H9 (cell line): ENCODE measurements around the gene ZSWIM6. TPM values are rescaled to one million over a fixed set of nuclear protein-coding genes. Genes with fewer than 3 reads are reported as not detected.

Source experiments
- DNase-seq: peaks from one replicate; pipeline ENCODE4 v3.0.0-alpha.2; 2017
- H2AFZ ChIP-seq: one replicate; pipeline ENCODE4 v1.6.1; 2013; ENCODE audit warnings: mild to moderate bottlenecking, low read length, control low read depth, moderate library complexity
- H2AK5ac ChIP-seq: 2 replicates; pipeline ENCODE4 v1.6.1; 2013; ENCODE audit warnings: low read length, control low read depth, mixed read lengths; ENCODE audit not compliant: insufficient read length
- H2BK120ac ChIP-seq: one replicate; pipeline ENCODE4 v1.6.1; 2013; ENCODE audit warnings: low read depth, mild to moderate bottlenecking, low read length, control low read depth, inconsistent platforms; ENCODE audit not compliant: poor library complexity, severe bottlenecking
- H2BK12ac ChIP-seq: 2 replicates; pipeline ENCODE4 v1.6.1; 2013; ENCODE audit warnings: low read length, control low read depth, mixed read lengths, low read depth; ENCODE audit not compliant: insufficient read length
- H2BK15ac ChIP-seq: 2 replicates; pipeline ENCODE4 v1.6.1; 2013; ENCODE audit warnings: low read depth, low read length, control low read depth
- H2BK20ac ChIP-seq: one replicate; pipeline ENCODE4 v1.6.1; 2013; ENCODE audit warnings: low read depth, mild to moderate bottlenecking, low read length, control low read depth, inconsistent platforms; ENCODE audit not compliant: poor library complexity, severe bottlenecking
- H2BK5ac ChIP-seq: 2 replicates; pipeline ENCODE4 v1.6.1; 2013; ENCODE audit warnings: low read length, control low read depth, mixed read lengths; ENCODE audit not compliant: insufficient read length
- H3K14ac ChIP-seq: 2 replicates; pipeline ENCODE4 v1.6.1; 2013; ENCODE audit warnings: low read length, control low read depth; ENCODE audit not compliant: insufficient read depth
- H3K18ac ChIP-seq: 2 replicates; pipeline ENCODE4 v1.6.1; 2013; ENCODE audit warnings: low read depth, mild to moderate bottlenecking, mixed read lengths, low read length, control low read depth; ENCODE audit not compliant: insufficient read length
- H3K23ac ChIP-seq: 2 replicates; pipeline ENCODE4 v1.6.1; 2013; ENCODE audit warnings: low read length, control low read depth, mixed read lengths, low read depth; ENCODE audit not compliant: insufficient read length
- H3K23me2 ChIP-seq: 2 replicates; pipeline ENCODE4 v1.6.1; 2013; ENCODE audit warnings: low read depth, mild to moderate bottlenecking, mixed read lengths, low read length, control low read depth; ENCODE audit not compliant: insufficient read length, poor library complexity, severe bottlenecking
- H3K27ac ChIP-seq: 2 replicates; pipeline ENCODE4 v1.5.1; 2013; ENCODE audit warnings: low read length, control low read depth, mixed read lengths, low read depth; ENCODE audit not compliant: insufficient read length
- H3K27me3 ChIP-seq: 2 replicates; pipeline ENCODE4 v1.6.1; 2013; ENCODE audit warnings: low read length, control low read depth, inconsistent platforms; ENCODE audit not compliant: insufficient read depth
- H3K4ac ChIP-seq: 2 replicates; pipeline ENCODE4 v1.6.1; 2013; ENCODE audit warnings: low read depth, mild to moderate bottlenecking, control low read depth, inconsistent platforms, low read length, moderate library complexity
- H3K4me1 ChIP-seq: 2 replicates; pipeline ENCODE4 v1.6.1; 2013; ENCODE audit warnings: low read length, control low read depth, inconsistent platforms; ENCODE audit not compliant: insufficient read depth
- H3K4me2 ChIP-seq: 2 replicates; pipeline ENCODE4 v1.6.1; 2013; ENCODE audit warnings: low read length, control low read depth, mixed read lengths; ENCODE audit not compliant: insufficient read length, insufficient read depth
- H3K56ac ChIP-seq: 2 replicates; pipeline ENCODE4 v1.6.1; 2013; ENCODE audit warnings: low read depth, mild to moderate bottlenecking, mixed read lengths, low read length, control low read depth; ENCODE audit not compliant: insufficient read length
- H3K79me1 ChIP-seq: 2 replicates; pipeline ENCODE4 v1.6.1; 2013; ENCODE audit warnings: low read depth, mild to moderate bottlenecking, moderate library complexity, low read length, control low read depth, inconsistent platforms; ENCODE audit not compliant: insufficient read depth, poor library complexity, severe bottlenecking
- H3K79me2 ChIP-seq: 2 replicates; pipeline ENCODE4 v1.6.1; 2013; ENCODE audit warnings: low read length, control low read depth, inconsistent platforms; ENCODE audit not compliant: insufficient read depth
- H3K9ac ChIP-seq: 2 replicates; pipeline ENCODE4 v1.6.1; 2013; ENCODE audit warnings: low read length, control low read depth, mixed read lengths; ENCODE audit not compliant: insufficient read length; ENCODE audit errors: extremely low read depth
- H3K9me3 ChIP-seq: one replicate; pipeline ENCODE4 v1.6.1; 2013; ENCODE audit warnings: low read depth, low read length, inconsistent platforms; ENCODE audit not compliant: control insufficient read depth
- H3T11ph ChIP-seq: one replicate; pipeline ENCODE4 v1.6.1; 2013; ENCODE audit warnings: mild to moderate bottlenecking, low read length, control low read depth, inconsistent platforms
- H4K20me1 ChIP-seq: one replicate; pipeline ENCODE4 v1.6.1; 2013; ENCODE audit not compliant: control insufficient read depth, insufficient read length, insufficient read depth
- H4K5ac ChIP-seq: 2 replicates; pipeline ENCODE4 v1.6.1; 2013; ENCODE audit warnings: low read depth, mild to moderate bottlenecking, mixed read lengths, low read length, control low read depth; ENCODE audit not compliant: insufficient read length
- H4K8ac ChIP-seq: replicated peaks from 2 replicates; pipeline ENCODE4 v1.6.1; 2013; ENCODE audit warnings: low read length, control low read depth, mixed read lengths, low read depth; ENCODE audit not compliant: insufficient read length
- H4K91ac ChIP-seq: 2 replicates; pipeline ENCODE4 v1.6.1; 2013; ENCODE audit warnings: low read depth, mild to moderate bottlenecking, moderate library complexity, mixed read lengths, low read length, control low read depth; ENCODE audit not compliant: insufficient read length
- H3K27ac Mint-ChIP-seq, 3 experiments: 2 replicates in 2 of 3; 3 replicates in 1 of 3; pipeline ENCODE4 v1.8.0; 2020 to 2021; ENCODE audit warnings: mixed read lengths in 3 of 3, mild to moderate bottlenecking in 1 of 3, moderate library complexity in 1 of 3
- H3K27me3 Mint-ChIP-seq: 2 replicates; pipeline ENCODE4 v1.8.0; 2021; ENCODE audit warnings: low read depth, mild to moderate bottlenecking, moderate library complexity, mixed read lengths
- H3K36me3 Mint-ChIP-seq, 3 experiments: 2 replicates in 2 of 3; 3 replicates in 1 of 3; pipeline ENCODE4 v1.8.0; 2020 to 2021; ENCODE audit warnings: low read depth in 3 of 3, mixed read lengths in 3 of 3; ENCODE audit not compliant: insufficient read depth in 1 of 3
- H3K4me1 Mint-ChIP-seq, 2 experiments: 2 replicates each; pipeline ENCODE4 v1.8.0; 2020; ENCODE audit warnings: mixed read lengths in 2 of 2
- H3K4me3 Mint-ChIP-seq, 2 experiments: 2 replicates in 1 of 2; 3 replicates in 1 of 2; pipeline ENCODE4 v1.8.0; 2020 to 2021; ENCODE audit warnings: mild to moderate bottlenecking in 2 of 2, mixed read lengths in 2 of 2, moderate library complexity in 1 of 2
- H3K9me3 Mint-ChIP-seq, 2 experiments: 2 replicates in 1 of 2; 3 replicates in 1 of 2; pipeline ENCODE4 v1.8.0; 2020; ENCODE audit warnings: mild to moderate bottlenecking in 2 of 2, mixed read lengths in 2 of 2, moderate library complexity in 1 of 2
- WGBS: extraction: QIAGEN DNeasy Blood & Tissue Kit; methylation state at CpG from one replicate; pipeline ENCODE4 v1.1.7; 2013; ENCODE audit warnings: missing lambda C conversion rate, low lambda C conversion rate, mixed read lengths; ENCODE audit not compliant: insufficient read length; ENCODE audit errors: extremely low coverage; 5-methylcytosine and 5-hydroxymethylcytosine counted together
- total RNA-seq: library from RNA; stranded (reverse); gene quantifications from 2 replicates; pipeline ENCODE4 v1.2.1, GENCODE V29; 2021
- TF ChIP-seq, protein P1 (sequence below): fragments of 200-600 bp; sonication (generic); conservative IDR thresholded peaks from 3 replicates; pipeline ENCODE4 v1.8.0; 2021; ENCODE audit warnings: antibody characterized with exemption, mild to moderate bottlenecking

Gene ZSWIM6
- total RNA-seq, 1 experiment from 2014 or later = 11.5 TPM

DNA sequence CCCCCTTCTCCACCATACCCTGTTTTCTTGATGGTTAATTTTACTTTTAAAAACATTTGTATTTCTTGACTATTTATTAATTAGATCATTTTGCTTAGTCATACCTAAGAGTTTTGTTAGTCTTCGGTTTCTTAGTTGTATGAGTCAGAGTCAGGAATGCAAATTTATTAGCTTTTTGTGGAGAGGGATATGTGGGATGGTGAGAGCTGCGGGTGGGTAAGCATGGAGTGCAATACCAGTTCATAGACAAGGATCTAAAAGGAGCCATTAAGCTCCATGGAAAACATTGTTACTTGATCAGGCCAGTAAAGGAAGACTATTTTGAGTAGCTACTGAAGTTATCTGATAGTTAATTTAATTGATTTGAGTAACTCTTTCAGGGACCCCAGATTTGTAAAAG is 77.5 kb downstream of the ZSWIM6 start:
- H3K4me3 Mint-ChIP-seq = no peak overlapping the region
- TF ChIP-seq, protein P1, sequence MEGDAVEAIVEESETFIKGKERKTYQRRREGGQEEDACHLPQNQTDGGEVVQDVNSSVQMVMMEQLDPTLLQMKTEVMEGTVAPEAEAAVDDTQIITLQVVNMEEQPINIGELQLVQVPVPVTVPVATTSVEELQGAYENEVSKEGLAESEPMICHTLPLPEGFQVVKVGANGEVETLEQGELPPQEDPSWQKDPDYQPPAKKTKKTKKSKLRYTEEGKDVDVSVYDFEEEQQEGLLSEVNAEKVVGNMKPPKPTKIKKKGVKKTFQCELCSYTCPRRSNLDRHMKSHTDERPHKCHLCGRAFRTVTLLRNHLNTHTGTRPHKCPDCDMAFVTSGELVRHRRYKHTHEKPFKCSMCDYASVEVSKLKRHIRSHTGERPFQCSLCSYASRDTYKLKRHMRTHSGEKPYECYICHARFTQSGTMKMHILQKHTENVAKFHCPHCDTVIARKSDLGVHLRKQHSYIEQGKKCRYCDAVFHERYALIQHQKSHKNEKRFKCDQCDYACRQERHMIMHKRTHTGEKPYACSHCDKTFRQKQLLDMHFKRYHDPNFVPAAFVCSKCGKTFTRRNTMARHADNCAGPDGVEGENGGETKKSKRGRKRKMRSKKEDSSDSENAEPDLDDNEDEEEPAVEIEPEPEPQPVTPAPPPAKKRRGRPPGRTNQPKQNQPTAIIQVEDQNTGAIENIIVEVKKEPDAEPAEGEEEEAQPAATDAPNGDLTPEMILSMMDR = no peak
- peak overlapping the region; percentile 34 for H2BK20ac ChIP-seq
- H3K27ac ChIP-seq = peak overlapping the region; percentile 15
- no peaks in the 10 kb centered on the region for H3K36me3 Mint-ChIP-seq
- no peak overlapping the region for H2BK120ac ChIP-seq
- no peak overlapping the region for H3K14ac ChIP-seq
- WGBS = no CpG with 5 or more reads among the region's 2 CpGs
- no peak overlapping the region for H3K4me2 ChIP-seq
- H3K9me3 Mint-ChIP-seq = no peaks in the 10 kb centered on the region
- no peaks in the 10 kb centered on the region for H3K27me3 Mint-ChIP-seq
- no peak overlapping the region for H2AK5ac ChIP-seq
- no peak overlapping the region for H2BK5ac ChIP-seq
- H3K18ac ChIP-seq = no peak overlapping the region
- no peak overlapping the region for H3T11ph ChIP-seq
- peaks cover 5% of the 10 kb centered on the region for H3K4me1 ChIP-seq
- no peak overlapping the region for H3K56ac ChIP-seq
- no peak overlapping the region for H4K5ac ChIP-seq
- no peak overlapping the region for H2BK15ac ChIP-seq
- H3K4me1 Mint-ChIP-seq = peaks cover 52 to 54% of the 10 kb centered on the region in 2 experiments
- H2AFZ ChIP-seq = no peak overlapping the region
- H3K23me2 ChIP-seq = no peaks in the 10 kb centered on the region
- H3K9ac ChIP-seq = no peak overlapping the region
- H3K79me2 ChIP-seq = no peaks in the 10 kb centered on the region; the same call in 1 of the 2 replicates
- no peaks in the 10 kb centered on the region for H3K27me3 ChIP-seq
- no peak overlapping the region for H3K27ac Mint-ChIP-seq
- no peak overlapping the region for H3K23ac ChIP-seq
- DNase-seq = no peak
- H3K9me3 ChIP-seq = no peaks in the 10 kb centered on the region
- H4K8ac ChIP-seq = no peak overlapping the region
- no peak overlapping the region for H3K4ac ChIP-seq
- no peak overlapping the region for H2BK12ac ChIP-seq
- H3K79me1 ChIP-seq = peaks cover 3% of the 10 kb centered on the region
- no peaks in the 10 kb centered on the region for H4K20me1 ChIP-seq
- no peak overlapping the region for H4K91ac ChIP-seq
